HAP-1 (cell line): ENCODE results near the gene EHD4.

ENCODE experiments used
- DNase-seq, 2 experiments: peaks; one replicate each; pipeline ENCODE4 v3.0.0-alpha.2; 2016 to 2020; ENCODE audit warnings: low spot score in 2 of 2
- H3K27me3 ChIP-seq: fragments of 250-450 bp; sonication (Bioruptor Pico); 2 replicates; pipeline ENCODE4 v1.5.1; 2020; ENCODE audit warnings: low read depth, mild to moderate bottlenecking, moderate library complexity
- H3K36me3 ChIP-seq: fragments of 250-450 bp; sonication (Bioruptor Pico); replicated peaks from 2 replicates; pipeline ENCODE4 v1.5.1; 2020; ENCODE audit warnings: mild to moderate bottlenecking
- H3K4me1 ChIP-seq: fragments of 250-450 bp; sonication (Bioruptor Pico); 2 replicates; pipeline ENCODE4 v1.5.1; 2020; ENCODE audit warnings: mild to moderate bottlenecking
- H3K4me3 ChIP-seq: fragments of 250-450 bp; sonication (Bioruptor Pico); 2 replicates; pipeline ENCODE4 v1.5.1; 2020; ENCODE audit warnings: mild to moderate bottlenecking, moderate library complexity
- H3K9me3 ChIP-seq: fragments of 250-450 bp; sonication (Bioruptor Pico); 2 replicates; pipeline ENCODE4 v1.5.1; 2020; ENCODE audit warnings: mild to moderate bottlenecking, moderate library complexity
- in situ Hi-C: fragments of 300-500 bp; cut with MboI; formaldehyde crosslinking; loops from 3 replicates; pipeline ENCODE4 v1.14.3; 2020; ENCODE audit warnings: low sequenced_read_pairs, inconsistent platforms, mixed read lengths

Gene EHD4

GRCh38 chr15:41886741-41887140 is 85.6 kb downstream of the EHD4 start:
- Histone ChIP-seq H3K36me3 (no peaks in the 10 kb centered on the region), H3K4me1 (no peaks in the 10 kb centered on the region), H3K4me3 (no peak overlapping the region), H3K27me3 (no peaks in the 10 kb centered on the region), H3K9me3 (no peaks in the 10 kb centered on the region)
- no peak for DNase-seq
- in situ Hi-C loops: no loop called here

GRCh38 chr15:41885841-41886240 is 86.5 kb downstream of the EHD4 start:
- no peak for DNase-seq
- Histone ChIP-seq H3K27me3 (no peaks in the 10 kb centered on the region), H3K36me3 (no peaks in the 10 kb centered on the region), H3K4me3 (no peak overlapping the region), H3K4me1 (no peaks in the 10 kb centered on the region), H3K9me3 (no peaks in the 10 kb centered on the region)
- in situ Hi-C loops: no loop called here

GRCh38 chr15:41885321-41885720 is 87.0 kb downstream of the EHD4 start:
- H3K4me3 ChIP-seq: no peak overlapping the region
- in situ Hi-C loops: no loop called here
- no peaks in the 10 kb centered on the region for H3K9me3 ChIP-seq
- no peaks in the 10 kb centered on the region for H3K36me3 ChIP-seq
- no peak for DNase-seq
- no peaks in the 10 kb centered on the region for H3K4me1 ChIP-seq
- no peaks in the 10 kb centered on the region for H3K27me3 ChIP-seq

GRCh38 chr15:41884458-41884857 is 87.9 kb downstream of the EHD4 start:
- Histone ChIP-seq H3K9me3 (no peaks in the 10 kb centered on the region), H3K4me3 (no peak overlapping the region)
- in situ Hi-C loops: no loop called here

GRCh38 chr15:41883484-41883825 is 88.9 kb downstream of the EHD4 start:
- no peak overlapping the region for H3K4me3 ChIP-seq
- in situ Hi-C loops: no loop called here
- no peaks in the 10 kb centered on the region for H3K36me3 ChIP-seq
- no peaks in the 10 kb centered on the region for H3K4me1 ChIP-seq
- DNase-seq: no peak
- H3K9me3 ChIP-seq: no peaks in the 10 kb centered on the region
- no peaks in the 10 kb centered on the region for H3K27me3 ChIP-seq

More at GRCh38 chr15:41884458-41884857, 87.9 kb downstream of the EHD4 start:
- Histone ChIP-seq H3K4me1 (no peaks in the 10 kb centered on the region), H3K36me3 (no peaks in the 10 kb centered on the region), H3K27me3 (no peaks in the 10 kb centered on the region)
- DNase-seq: no peak

GRCh38 chr15:41882689-41883483 is 89.5 kb downstream of the EHD4 start:
- Histone ChIP-seq H3K4me1 (no peaks in the 10 kb centered on the region), H3K9me3 (no peaks in the 10 kb centered on the region), H3K27me3 (no peaks in the 10 kb centered on the region), H3K36me3 (no peaks in the 10 kb centered on the region), H3K4me3 (no peak overlapping the region)
- DNase-seq: no peak
- in situ Hi-C loops: no loop called here

- Histone ChIP-seq H3K4me3 (no peak overlapping the region), H3K9me3 (no peaks in the 10 kb centered on the region), H3K4me1 (no peaks in the 10 kb centered on the region), H3K27me3 (no peaks in the 10 kb centered on the region), H3K36me3 (no peaks in the 10 kb centered on the region)
- in situ Hi-C loops: no loop called here
- DNase-seq: no peak
Observed at GRCh38 chr15:41881920-41882688, 90.3 kb downstream of the EHD4 start.

GRCh38 chr15:41881550-41881919 is 90.8 kb downstream of the EHD4 start:
- H3K9me3 ChIP-seq: no peaks in the 10 kb centered on the region
- no peaks in the 10 kb centered on the region for H3K27me3 ChIP-seq
- H3K4me3 ChIP-seq: no peak overlapping the region
- in situ Hi-C loops: no loop called here
- H3K4me1 ChIP-seq: no peaks in the 10 kb centered on the region
- DNase-seq: no peak
- no peaks in the 10 kb centered on the region for H3K36me3 ChIP-seq

- Histone ChIP-seq H3K27me3 (no peaks in the 10 kb centered on the region), H3K9me3 (no peaks in the 10 kb centered on the region), H3K4me1 (no peaks in the 10 kb centered on the region), H3K36me3 (no peaks in the 10 kb centered on the region), H3K4me3 (no peak overlapping the region)
- DNase-seq: no peak
- in situ Hi-C loops: no loop called here
Observed at GRCh38 chr15:41881086-41881485, 91.3 kb downstream of the EHD4 start.

GRCh38 chr15:41880156-41880877 is 92.0 kb downstream of the EHD4 start:
- no peaks in the 10 kb centered on the region for H3K9me3 ChIP-seq
- no peaks in the 10 kb centered on the region for H3K36me3 ChIP-seq
- no peak for DNase-seq
- no peaks in the 10 kb centered on the region for H3K4me1 ChIP-seq
- in situ Hi-C loops: no loop called here
- no peak overlapping the region for H3K4me3 ChIP-seq
- H3K27me3 ChIP-seq: no peaks in the 10 kb centered on the region

GRCh38 chr15:41879321-41879845 is 93.0 kb downstream of the EHD4 start:
- in situ Hi-C loops: no loop called here
- H3K36me3 ChIP-seq: no peaks in the 10 kb centered on the region
- no peaks in the 10 kb centered on the region for H3K4me1 ChIP-seq
- DNase-seq: no peak
- no peaks in the 10 kb centered on the region for H3K9me3 ChIP-seq
- no peak overlapping the region for H3K4me3 ChIP-seq
- no peaks in the 10 kb centered on the region for H3K27me3 ChIP-seq

GRCh38 chr15:41878355-41878699 is 94.0 kb downstream of the EHD4 start:
- no peaks in the 10 kb centered on the region for H3K36me3 ChIP-seq
- H3K27me3 ChIP-seq: no peaks in the 10 kb centered on the region; the same call in 1 of the 2 replicates
- in situ Hi-C loops: no loop called here
- H3K4me1 ChIP-seq: no peaks in the 10 kb centered on the region
- H3K4me3 ChIP-seq: no peak overlapping the region
- no peaks in the 10 kb centered on the region for H3K9me3 ChIP-seq
- no peak for DNase-seq

- in situ Hi-C loops: no loop called here
- H3K36me3 ChIP-seq: no peaks in the 10 kb centered on the region
- H3K4me3 ChIP-seq: no peak overlapping the region
- no peaks in the 10 kb centered on the region for H3K9me3 ChIP-seq
- H3K4me1 ChIP-seq: no peaks in the 10 kb centered on the region
- no peak for DNase-seq
- no peaks in the 10 kb centered on the region; the same call in 1 of the 2 replicates for H3K27me3 ChIP-seq
Observed at GRCh38 chr15:41877631-41878354, 94.6 kb downstream of the EHD4 start.
